GM23338 (cell line): ENCODE measurements around the gene ERCC6.

Experiments used
- CREB1 ChIP-seq: fragments of 250-450 bp; sonication (Bioruptor Pico); IDR thresholded peaks from 2 replicates; pipeline ENCODE4 v1.5.0; 2020; ENCODE audit warnings: low read depth, mild to moderate bottlenecking, moderate library complexity
- EZH2 ChIP-seq: fragments of 200-600 bp; sonication (generic); IDR thresholded peaks from one replicate; pipeline ENCODE4 v1.8.0; 2017; ENCODE audit warnings: antibody characterized with exemption, mild to moderate bottlenecking, low read depth; ENCODE audit not compliant: unreplicated experiment
- EZH2phosphoT487 ChIP-seq: fragments of 200-600 bp; sonication (generic); IDR thresholded peaks from one replicate; pipeline ENCODE4 v1.8.1; 2018; ENCODE audit warnings: antibody characterized with exemption; ENCODE audit not compliant: unreplicated experiment
- JUNB ChIP-seq: IDR thresholded peaks from one replicate; pipeline ENCODE4 v1.6.1; 2016; ENCODE audit warnings: antibody characterized with exemption; ENCODE audit not compliant: unreplicated experiment
- NANOG ChIP-seq: IDR thresholded peaks from 2 replicates; pipeline ENCODE4 v1.6.1; 2016; ENCODE audit warnings: antibody characterized with exemption, borderline replicate concordance
- POLR2AphosphoS5 ChIP-seq: IDR thresholded peaks from 2 replicates; pipeline ENCODE4 v1.6.1; 2016; ENCODE audit warnings: antibody characterized with exemption, low read depth
- STAT1 ChIP-seq: IDR thresholded peaks from one replicate; pipeline ENCODE4 v1.6.1; 2016; ENCODE audit warnings: antibody characterized with exemption; ENCODE audit not compliant: unreplicated experiment
- ZNF331 ChIP-seq: fragments of 250-450 bp; sonication (Bioruptor Pico); IDR thresholded peaks from 2 replicates; pipeline ENCODE4 v1.5.0; 2020; ENCODE audit warnings: low read depth, mild to moderate bottlenecking, moderate library complexity
- TF ChIP-seq, protein P1 (sequence below), 2 experiments: fragments of 200-600 bp in 1 of 2; sonication (generic) in 1 of 2; conservative IDR thresholded peaks; 2 replicates each; pipeline versions ENCODE4 v1.5.1 to v1.6.1; 2016 to 2017; ENCODE audit warnings: antibody characterized with exemption in 2 of 2, low read depth in 2 of 2, mild to moderate bottlenecking in 2 of 2, moderate library complexity in 1 of 2
- TF ChIP-seq, protein P2 (sequence below): IDR thresholded peaks from one replicate; pipeline ENCODE4 v1.6.1; 2018; ENCODE audit warnings: antibody characterized with exemption; ENCODE audit not compliant: unreplicated experiment
- TF ChIP-seq, protein P3 (sequence below): IDR thresholded peaks from 2 replicates; pipeline ENCODE4 v1.6.1; 2016; ENCODE audit warnings: antibody characterized with exemption

DNA sequence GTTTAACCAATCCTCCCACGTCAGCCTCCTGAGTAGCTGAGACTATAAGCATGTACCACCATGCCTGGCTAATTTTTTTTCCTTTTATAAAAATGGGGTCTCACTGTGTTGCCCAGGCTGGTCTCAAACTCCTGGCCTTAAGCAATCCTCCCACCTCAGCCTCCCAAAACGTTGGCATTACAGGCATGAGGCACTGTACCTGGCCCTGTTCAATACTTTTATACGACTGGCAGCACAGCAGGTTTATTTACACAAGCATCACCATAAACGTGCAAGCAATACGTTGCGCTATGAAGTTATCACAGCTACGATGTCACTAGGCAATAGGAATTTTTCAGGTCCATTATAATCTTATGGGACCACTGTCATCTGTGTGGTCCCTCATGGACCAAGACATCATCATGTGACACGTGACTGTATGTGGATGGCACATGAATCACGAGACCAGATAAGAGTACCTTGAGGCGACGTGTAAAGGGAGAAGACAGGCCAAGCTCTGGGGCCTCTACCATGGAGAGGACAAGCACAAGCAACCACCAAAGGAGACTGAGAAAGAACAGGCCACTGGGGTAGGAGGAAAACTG, 36.7 kb upstream of the ERCC6 start:
- TF ChIP-seq, protein P1, sequence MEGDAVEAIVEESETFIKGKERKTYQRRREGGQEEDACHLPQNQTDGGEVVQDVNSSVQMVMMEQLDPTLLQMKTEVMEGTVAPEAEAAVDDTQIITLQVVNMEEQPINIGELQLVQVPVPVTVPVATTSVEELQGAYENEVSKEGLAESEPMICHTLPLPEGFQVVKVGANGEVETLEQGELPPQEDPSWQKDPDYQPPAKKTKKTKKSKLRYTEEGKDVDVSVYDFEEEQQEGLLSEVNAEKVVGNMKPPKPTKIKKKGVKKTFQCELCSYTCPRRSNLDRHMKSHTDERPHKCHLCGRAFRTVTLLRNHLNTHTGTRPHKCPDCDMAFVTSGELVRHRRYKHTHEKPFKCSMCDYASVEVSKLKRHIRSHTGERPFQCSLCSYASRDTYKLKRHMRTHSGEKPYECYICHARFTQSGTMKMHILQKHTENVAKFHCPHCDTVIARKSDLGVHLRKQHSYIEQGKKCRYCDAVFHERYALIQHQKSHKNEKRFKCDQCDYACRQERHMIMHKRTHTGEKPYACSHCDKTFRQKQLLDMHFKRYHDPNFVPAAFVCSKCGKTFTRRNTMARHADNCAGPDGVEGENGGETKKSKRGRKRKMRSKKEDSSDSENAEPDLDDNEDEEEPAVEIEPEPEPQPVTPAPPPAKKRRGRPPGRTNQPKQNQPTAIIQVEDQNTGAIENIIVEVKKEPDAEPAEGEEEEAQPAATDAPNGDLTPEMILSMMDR (conservative IDR thresholded peaks at IDR 0.05; ENCODE audit: low read depth in 2 of 2): no peak
- TF ChIP-seq EZH2: no peak
- TF ChIP-seq JUNB: no peak
- TF ChIP-seq CREB1: no peak
- no peak for TF ChIP-seq STAT1
- TF ChIP-seq ZNF331 (CRISPR knock-in tag): no peak
- TF ChIP-seq, protein P2, sequence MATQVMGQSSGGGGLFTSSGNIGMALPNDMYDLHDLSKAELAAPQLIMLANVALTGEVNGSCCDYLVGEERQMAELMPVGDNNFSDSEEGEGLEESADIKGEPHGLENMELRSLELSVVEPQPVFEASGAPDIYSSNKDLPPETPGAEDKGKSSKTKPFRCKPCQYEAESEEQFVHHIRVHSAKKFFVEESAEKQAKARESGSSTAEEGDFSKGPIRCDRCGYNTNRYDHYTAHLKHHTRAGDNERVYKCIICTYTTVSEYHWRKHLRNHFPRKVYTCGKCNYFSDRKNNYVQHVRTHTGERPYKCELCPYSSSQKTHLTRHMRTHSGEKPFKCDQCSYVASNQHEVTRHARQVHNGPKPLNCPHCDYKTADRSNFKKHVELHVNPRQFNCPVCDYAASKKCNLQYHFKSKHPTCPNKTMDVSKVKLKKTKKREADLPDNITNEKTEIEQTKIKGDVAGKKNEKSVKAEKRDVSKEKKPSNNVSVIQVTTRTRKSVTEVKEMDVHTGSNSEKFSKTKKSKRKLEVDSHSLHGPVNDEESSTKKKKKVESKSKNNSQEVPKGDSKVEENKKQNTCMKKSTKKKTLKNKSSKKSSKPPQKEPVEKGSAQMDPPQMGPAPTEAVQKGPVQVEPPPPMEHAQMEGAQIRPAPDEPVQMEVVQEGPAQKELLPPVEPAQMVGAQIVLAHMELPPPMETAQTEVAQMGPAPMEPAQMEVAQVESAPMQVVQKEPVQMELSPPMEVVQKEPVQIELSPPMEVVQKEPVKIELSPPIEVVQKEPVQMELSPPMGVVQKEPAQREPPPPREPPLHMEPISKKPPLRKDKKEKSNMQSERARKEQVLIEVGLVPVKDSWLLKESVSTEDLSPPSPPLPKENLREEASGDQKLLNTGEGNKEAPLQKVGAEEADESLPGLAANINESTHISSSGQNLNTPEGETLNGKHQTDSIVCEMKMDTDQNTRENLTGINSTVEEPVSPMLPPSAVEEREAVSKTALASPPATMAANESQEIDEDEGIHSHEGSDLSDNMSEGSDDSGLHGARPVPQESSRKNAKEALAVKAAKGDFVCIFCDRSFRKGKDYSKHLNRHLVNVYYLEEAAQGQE: no peak
- TF ChIP-seq EZH2phosphoT487: no peak
- no peak for TF ChIP-seq POLR2AphosphoS5
- TF ChIP-seq, protein P3, sequence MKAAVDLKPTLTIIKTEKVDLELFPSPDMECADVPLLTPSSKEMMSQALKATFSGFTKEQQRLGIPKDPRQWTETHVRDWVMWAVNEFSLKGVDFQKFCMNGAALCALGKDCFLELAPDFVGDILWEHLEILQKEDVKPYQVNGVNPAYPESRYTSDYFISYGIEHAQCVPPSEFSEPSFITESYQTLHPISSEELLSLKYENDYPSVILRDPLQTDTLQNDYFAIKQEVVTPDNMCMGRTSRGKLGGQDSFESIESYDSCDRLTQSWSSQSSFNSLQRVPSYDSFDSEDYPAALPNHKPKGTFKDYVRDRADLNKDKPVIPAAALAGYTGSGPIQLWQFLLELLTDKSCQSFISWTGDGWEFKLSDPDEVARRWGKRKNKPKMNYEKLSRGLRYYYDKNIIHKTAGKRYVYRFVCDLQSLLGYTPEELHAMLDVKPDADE: no peak
- TF ChIP-seq NANOG: no peak
